Measurements from ENCODE around the gene WNT9A. TPM values are rescaled to one million over a fixed set of nuclear protein-coding genes. Genes with fewer than 3 reads are reported as not detected.

WNT9A gene
- total RNA-seq, 2 experiments from 2014 or later, result 0.08 to 0.09 TPM

GRCh38 chr1:227949341-227949921 lies 1.7 kb upstream of the WNT9A start:
- Mint-ChIP-seq H3K4me3 (no peak overlapping the region), H3K36me3 (no peaks in the 10 kb centered on the region), H3K27ac (no peak overlapping the region), H3K4me1 (peaks cover 1% of the 10 kb centered on the region), H3K27me3 (peaks cover 35% of the 10 kb centered on the region), H3K9me3 (no peaks in the 10 kb centered on the region)
- POLR2A ChIA-PET, result no interaction called here
- ATAC-seq (ENCODE audit: low read depth), result no peak
- DNase-seq, result no peak

DNA sequence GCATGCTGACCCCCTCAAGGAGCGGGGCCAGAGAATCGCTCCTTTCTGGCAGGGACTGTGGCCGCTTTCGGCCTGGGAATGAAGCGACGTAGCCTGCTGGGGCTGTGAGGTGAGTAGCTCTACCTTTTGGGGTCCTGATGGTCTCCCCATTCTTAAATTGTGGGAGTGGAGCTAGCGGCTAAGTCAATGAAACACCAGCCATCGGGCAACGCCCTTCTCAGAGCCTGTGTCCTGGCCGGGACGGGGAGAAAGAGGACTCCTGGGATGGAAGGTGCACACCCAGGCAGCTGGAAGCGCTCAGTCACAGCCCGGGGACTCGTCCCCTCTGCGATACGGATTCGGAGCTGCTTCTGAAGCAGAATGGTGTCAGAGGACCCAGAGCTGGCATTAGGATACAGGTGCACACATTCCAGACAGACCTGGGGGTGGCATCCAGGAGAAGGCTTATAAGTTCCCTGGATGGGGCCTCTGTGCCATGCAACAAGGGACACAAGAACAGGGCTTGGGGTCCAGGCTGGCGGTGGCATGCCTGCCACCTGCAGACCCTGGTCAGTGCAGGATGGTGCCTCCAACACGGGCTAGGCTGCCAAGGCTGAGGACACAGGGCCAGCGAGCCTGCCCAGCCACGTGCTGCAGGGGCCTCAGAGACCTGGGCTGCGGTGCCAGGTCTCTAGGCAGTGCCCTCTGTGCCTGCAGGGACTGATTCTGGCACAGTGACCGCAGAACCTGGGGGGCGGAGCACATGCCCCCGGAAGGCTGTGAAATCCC lies 945 bp upstream of the WNT9A start:
- peaks cover 1% of the 10 kb centered on the region for H3K4me1 Mint-ChIP-seq
- no peaks in the 10 kb centered on the region for H3K9me3 Mint-ChIP-seq
- H3K27me3 Mint-ChIP-seq, result peaks cover 27% of the 10 kb centered on the region
- H3K4me3 Mint-ChIP-seq, result peak overlapping the region; percentile 17
- H3K36me3 Mint-ChIP-seq, result no peaks in the 10 kb centered on the region
- POLR2A ChIA-PET, result no interaction called here
- H3K27ac Mint-ChIP-seq, result no peak overlapping the region
- DNase-seq (no peak), ATAC-seq (ENCODE audit: low read depth) (no peak)

DNA sequence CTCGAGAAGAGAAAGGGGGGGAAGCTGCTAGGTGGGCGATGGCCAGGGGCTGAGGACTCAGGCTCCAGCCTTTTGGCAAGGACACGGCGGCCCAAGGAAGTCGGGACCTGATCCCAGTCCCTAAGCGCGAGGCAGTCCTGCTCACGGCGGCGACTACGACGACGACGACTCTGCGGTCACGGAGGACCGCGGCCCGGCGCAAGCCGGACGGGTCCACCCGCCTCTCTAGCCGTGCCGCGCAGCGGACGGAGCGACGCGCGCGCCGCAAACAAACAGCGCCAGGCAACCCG lies 401 bp downstream of the WNT9A start:
- ATAC-seq (ENCODE audit: low read depth), result no peak
- no peaks in the 10 kb centered on the region for H3K36me3 Mint-ChIP-seq
- DNase-seq, result no peak

GRCh38 chr1:227946624-227947385 lies 927 bp downstream of the WNT9A start:
- peaks cover 26% of the 10 kb centered on the region for H3K27me3 Mint-ChIP-seq
- H3K9me3 Mint-ChIP-seq, result no peaks in the 10 kb centered on the region
- H3K36me3 Mint-ChIP-seq, result no peaks in the 10 kb centered on the region
- DNase-seq (peak; percentile 76), ATAC-seq (ENCODE audit: low read depth) (peak; percentile 79)
- H3K4me3 Mint-ChIP-seq, result peak overlapping the region; percentile 55
- peaks cover 1% of the 10 kb centered on the region for H3K4me1 Mint-ChIP-seq
- POLR2A ChIA-PET, result interaction anchor here (0.9 kb wide), 1 partner anchor 184 kb away, joined by 3 read pairs; no protein-coding TSS in a partner anchor
- no peak overlapping the region for H3K27ac Mint-ChIP-seq

More for the DNA sequence above, 401 bp downstream of the WNT9A start:
- Mint-ChIP-seq H3K4me1 (peaks cover 1% of the 10 kb centered on the region), H3K9me3 (no peaks in the 10 kb centered on the region), H3K27ac (no peak overlapping the region), H3K4me3 (peak overlapping the region; percentile 55), H3K27me3 (peaks cover 26% of the 10 kb centered on the region)
- POLR2A ChIA-PET, result interaction anchor here (0.9 kb wide), 1 partner anchor 185 kb away, joined by 3 read pairs; no protein-coding TSS in a partner anchor

- POLR2A ChIA-PET, result no interaction called here
- ATAC-seq (ENCODE audit: low read depth), result no peak
- H3K36me3 Mint-ChIP-seq, result no peaks in the 10 kb centered on the region
- H3K4me3 Mint-ChIP-seq, result no peak overlapping the region
- H3K27ac Mint-ChIP-seq, result no peak overlapping the region
- peaks cover 25% of the 10 kb centered on the region for H3K27me3 Mint-ChIP-seq
- no peak for DNase-seq
- H3K9me3 Mint-ChIP-seq, result no peaks in the 10 kb centered on the region
- peaks cover 1% of the 10 kb centered on the region for H3K4me1 Mint-ChIP-seq
Measured at GRCh38 chr1:227945891-227946623, 1.7 kb downstream of the WNT9A start.

- Mint-ChIP-seq H3K4me3 (no peak overlapping the region), H3K4me1 (peaks cover 1% of the 10 kb centered on the region), H3K27ac (no peak overlapping the region), H3K27me3 (peaks cover 24% of the 10 kb centered on the region), H3K36me3 (no peaks in the 10 kb centered on the region), H3K9me3 (no peaks in the 10 kb centered on the region)
- ATAC-seq (ENCODE audit: low read depth) (no peak), DNase-seq (no peak)
- POLR2A ChIA-PET, result interaction anchor here (0.6 kb wide), 1 partner anchor 110 kb away, joined by 4 read pairs; no protein-coding TSS in a partner anchor
Measured at GRCh38 chr1:227944931-227945890, 2.5 kb downstream of the WNT9A start.

- POLR2A ChIA-PET, result no interaction called here
- Mint-ChIP-seq H3K27me3 (peaks cover 22% of the 10 kb centered on the region), H3K9me3 (no peaks in the 10 kb centered on the region), H3K4me1 (peaks cover 1% of the 10 kb centered on the region), H3K36me3 (no peaks in the 10 kb centered on the region), H3K4me3 (no peak overlapping the region), H3K27ac (no peak overlapping the region)
- DNase-seq (no peak), ATAC-seq (ENCODE audit: low read depth) (no peak)
Measured at GRCh38 chr1:227944090-227944930, 3.4 kb downstream of the WNT9A start.

DNA sequence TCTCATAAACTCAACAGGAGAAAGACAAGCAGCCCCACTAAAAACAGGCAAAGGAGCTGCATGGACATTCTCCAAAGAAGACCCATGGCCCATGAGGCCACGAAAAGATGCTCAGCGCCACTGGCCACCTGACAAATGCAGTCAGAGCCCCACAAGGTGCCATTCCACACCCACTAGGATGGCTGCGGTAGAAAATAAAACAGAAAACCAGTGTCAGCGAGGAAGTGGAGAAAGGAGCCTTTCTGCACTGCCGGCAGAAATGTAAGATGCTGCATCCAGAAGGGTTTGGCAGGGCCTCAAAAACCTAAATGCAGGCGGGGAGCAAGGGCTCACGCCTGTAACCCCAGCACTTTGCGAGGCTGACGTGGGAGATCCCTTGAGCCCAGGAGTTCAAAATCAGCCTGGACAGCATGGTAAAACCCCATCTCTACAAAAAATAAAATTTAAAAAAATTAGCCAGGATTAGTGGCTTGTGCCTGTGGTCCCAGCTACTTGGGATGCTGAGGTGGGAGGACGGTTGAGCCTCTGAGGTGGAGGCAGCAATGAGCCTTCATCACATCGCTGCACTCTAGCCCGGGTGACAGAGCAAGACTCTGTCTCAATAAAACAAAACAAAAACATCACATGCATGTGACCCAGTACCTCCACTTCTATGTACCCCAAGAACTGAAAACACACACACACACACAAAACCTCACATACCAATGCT lies 4.2 kb downstream of the WNT9A start:
- Mint-ChIP-seq H3K4me1 (peaks cover 1% of the 10 kb centered on the region), H3K27me3 (peaks cover 16% of the 10 kb centered on the region), H3K36me3 (no peaks in the 10 kb centered on the region), H3K27ac (no peak overlapping the region), H3K9me3 (no peaks in the 10 kb centered on the region), H3K4me3 (no peak overlapping the region)
- ATAC-seq (ENCODE audit: low read depth) (no peak), DNase-seq (no peak)
- POLR2A ChIA-PET, result no interaction called here

- no peaks in the 10 kb centered on the region for H3K9me3 Mint-ChIP-seq
- peaks cover 13% of the 10 kb centered on the region for H3K27me3 Mint-ChIP-seq
- H3K36me3 Mint-ChIP-seq, result no peaks in the 10 kb centered on the region
- POLR2A ChIA-PET, result no interaction called here
- ATAC-seq (ENCODE audit: low read depth) (no peak), DNase-seq (no peak)
- H3K4me3 Mint-ChIP-seq, result no peak overlapping the region
- H3K27ac Mint-ChIP-seq, result no peak overlapping the region
- H3K4me1 Mint-ChIP-seq, result peaks cover 1% of the 10 kb centered on the region
Measured at GRCh38 chr1:227942716-227943261, 4.9 kb downstream of the WNT9A start.

GRCh38 chr1:227942021-227942715 lies 5.6 kb downstream of the WNT9A start:
- peaks cover 10% of the 10 kb centered on the region for H3K27me3 Mint-ChIP-seq
- no peaks in the 10 kb centered on the region for H3K9me3 Mint-ChIP-seq
- peaks cover 1% of the 10 kb centered on the region for H3K4me1 Mint-ChIP-seq
- DNase-seq (no peak), ATAC-seq (ENCODE audit: low read depth) (no peak)
- no peak overlapping the region for H3K27ac Mint-ChIP-seq
- H3K4me3 Mint-ChIP-seq, result no peak overlapping the region
- no peaks in the 10 kb centered on the region for H3K36me3 Mint-ChIP-seq
- POLR2A ChIA-PET, result no interaction called here

GRCh38 chr1:227941509-227942020 lies 6.2 kb downstream of the WNT9A start:
- no peak overlapping the region for H3K4me3 Mint-ChIP-seq
- H3K27me3 Mint-ChIP-seq, result peaks cover 9% of the 10 kb centered on the region
- no peak overlapping the region for H3K27ac Mint-ChIP-seq
- H3K4me1 Mint-ChIP-seq, result peaks cover 1% of the 10 kb centered on the region
- DNase-seq, result no peak
- peaks cover 3% of the 10 kb centered on the region for H3K9me3 Mint-ChIP-seq
- H3K36me3 Mint-ChIP-seq, result no peaks in the 10 kb centered on the region
- no peak for ATAC-seq (ENCODE audit: low read depth)
- POLR2A ChIA-PET, result no interaction called here

Data from activated naive CD8-positive, alpha-beta T cell treated with anti-CD3 and anti-CD28 coated beads, Interleukin-2, amount 10 ng/mL, durations not matched to agents 7 days and 5 days (primary cell).